GM12878 (cell line): ENCODE results near the gene RIPOR1. TPM values are rescaled to one million over a fixed set of nuclear protein-coding genes. Genes with fewer than 3 reads are reported as not detected.
A peak's percentile ranks its signal among the peaks of the same experiment; 100 is the strongest.

Experiments
- ATAC-seq: fragments of 200-7000 bp; cut with Tn5 transposase; 3 replicates; pipeline ENCODE4 v1.9.1; 2020; ENCODE audit warnings: mild to moderate bottlenecking, moderate library complexity
- BruUV-seq: library from RNA; stranded (reverse); fragments of 400-500 nt; replicated peaks from 2 replicates; lab custom pipeline; 2021; lab: Mats Ljungman, UMichigan
- CTCF ChIA-PET: fragments of 300-600 bp; sonication (Branson Sonifier 250); formaldehyde crosslinking; extraction: SDS; loops from one replicate; lab custom pipeline; 2021; ENCODE audit warnings: inconsistent platforms; lab: Yijun Ruan, JAX
- POLR2A ChIA-PET: fragments of 350-600 bp; formaldehyde crosslinking; extraction: SDS; loops from one replicate; lab custom pipeline; 2021; ENCODE audit warnings: inconsistent platforms; lab: Charles Lee
- RAD21 ChIA-PET: fragments of 300-600 bp; sonication (Branson Sonifier 250); formaldehyde crosslinking; loops from one replicate; lab custom pipeline; 2023; ENCODE audit warnings: antibody characterized with exemption; ENCODE audit not compliant: unreplicated experiment; lab: Charles Lee
- SMC1A ChIA-PET: fragments of 300-600 bp; sonication (Branson Sonifier 250); formaldehyde crosslinking; loops from one replicate; lab custom pipeline; 2023; ENCODE audit not compliant: unreplicated experiment, uncharacterized antibody; lab: Charles Lee
- DNase-seq: peaks from one replicate; pipeline ENCODE4 v3.0.0-alpha.2; 2011; ENCODE audit warnings: low read depth, low spot score
- FAIRE-seq: peaks from 3 replicates; lab custom pipeline; 2011; peaks lifted over from hg19 to GRCh38; lab: Jason Lieb, UNC
- H2AFZ ChIP-seq: 2 replicates; pipeline ENCODE4 v1.6.0; 2011; ENCODE audit warnings: low read depth, low read length, control low read depth; ENCODE audit not compliant: control insufficient read depth
- H3K27ac ChIP-seq: 2 replicates; pipeline ENCODE4 v1.5.1; 2011; ENCODE audit warnings: control low read depth; ENCODE audit not compliant: control insufficient read depth, insufficient read depth
- H3K27me3 ChIP-seq, 2 experiments: replicated peaks in 1 of 2; 2 replicates each; pipeline versions ENCODE4 v1.6.0 to v1.6.1; 2011; ENCODE audit warnings: low read length in 1 of 2; ENCODE audit not compliant: control insufficient read depth in 2 of 2, insufficient read depth in 2 of 2
- H3K36me3 ChIP-seq, 2 experiments: 2 replicates each; pipeline ENCODE4 v1.5.1; 2011; ENCODE audit warnings: low read length in 1 of 2; ENCODE audit not compliant: control insufficient read depth in 2 of 2, insufficient read depth in 2 of 2
- H3K4me1 ChIP-seq: 2 replicates; pipeline ENCODE4 v1.6.1; 2011; ENCODE audit warnings: mild to moderate bottlenecking, low read length, moderate library complexity, mixed read lengths; ENCODE audit not compliant: control insufficient read depth, insufficient read depth
- H3K4me2 ChIP-seq: 2 replicates; pipeline ENCODE4 v1.6.0; 2011; ENCODE audit warnings: control low read depth; ENCODE audit not compliant: control insufficient read depth, insufficient read depth
- H3K4me3 ChIP-seq: fragments of 200-600 bp; sonication (generic); 2 replicates; pipeline ENCODE4 v1.5.1; 2016
- H3K79me2 ChIP-seq: 2 replicates; pipeline ENCODE4 v1.6.0; 2011; ENCODE audit warnings: low read length; ENCODE audit not compliant: control insufficient read depth, insufficient read depth
- H3K9ac ChIP-seq: 2 replicates; pipeline ENCODE4 v1.8.0; 2011; ENCODE audit warnings: low read length, control low read depth, mixed read lengths; ENCODE audit not compliant: control insufficient read depth, insufficient read depth
- H3K9me3 ChIP-seq: replicated peaks from 3 replicates; pipeline ENCODE4 v1.5.1; 2011; ENCODE audit warnings: mild to moderate bottlenecking, low read length; ENCODE audit not compliant: control insufficient read depth, insufficient read depth
- H4K20me1 ChIP-seq: 2 replicates; pipeline ENCODE4 v1.6.0; 2011; ENCODE audit not compliant: control insufficient read depth, insufficient read depth
- ATF7 ChIP-seq: fragments of 450-650 bp; IDR thresholded peaks from 2 replicates; pipeline ENCODE4 v1.6.1; 2016; ENCODE audit warnings: low read depth, mild to moderate bottlenecking
- EP300 ChIP-seq, 2 experiments: fragments of 150-350 bp in 1 of 2; IDR thresholded peaks; 2 replicates each; pipeline ENCODE4 v1.6.1; 2011 to 2012; ENCODE audit warnings: low read depth in 2 of 2, low read length in 2 of 2, borderline replicate concordance in 1 of 2, improper control_type of control experiment in 1 of 2, inconsistent platforms in 1 of 2; ENCODE audit not compliant: control insufficient read depth in 1 of 2
- FOXK2 ChIP-seq: fragments of 450-650 bp; IDR thresholded peaks from 2 replicates; pipeline ENCODE4 v1.6.1; 2017; ENCODE audit warnings: mild to moderate bottlenecking, moderate library complexity
- HCFC1 ChIP-seq: fragments of 150-350 bp; IDR thresholded peaks from 2 replicates; pipeline ENCODE4 v1.6.1; 2014; ENCODE audit warnings: low read length
- JUNB ChIP-seq: IDR thresholded peaks from 2 replicates; pipeline ENCODE4 v1.6.1; 2016; ENCODE audit warnings: antibody characterized with exemption, mild to moderate bottlenecking
- LARP7 ChIP-seq: fragments of 450-650 bp; IDR thresholded peaks from 2 replicates; pipeline ENCODE4 v1.6.1; 2017; ENCODE audit warnings: mild to moderate bottlenecking
- MYC ChIP-seq: IDR thresholded peaks from 2 replicates; pipeline ENCODE4 v1.6.1; 2011; ENCODE audit warnings: mild to moderate bottlenecking, low read length, moderate library complexity, inconsistent platforms; ENCODE audit not compliant: insufficient read depth, insufficient replicate concordance, insufficient read length, severe bottlenecking
- PAX8 ChIP-seq: fragments of 450-650 bp; IDR thresholded peaks from 2 replicates; pipeline ENCODE4 v1.6.1; 2017; ENCODE audit warnings: mild to moderate bottlenecking, moderate library complexity
- SREBF1 ChIP-seq: IDR thresholded peaks from 2 replicates; pipeline ENCODE4 v1.6.1; 2012; ENCODE audit warnings: mild to moderate bottlenecking, low read length
- TAF1 ChIP-seq: IDR thresholded peaks from 2 replicates; pipeline ENCODE4 v1.6.1; 2011; ENCODE audit warnings: mild to moderate bottlenecking, low read depth, low read length, borderline replicate concordance
- TCF7 ChIP-seq: IDR thresholded peaks from 2 replicates; pipeline ENCODE4 v1.6.1; 2014; ENCODE audit warnings: antibody characterized with exemption, borderline replicate concordance
- WGBS: methylation state at CpG from one replicate; pipeline ENCODE4 v1.1.6; 2016; ENCODE audit warnings: low lambda C conversion rate; ENCODE audit not compliant: insufficient replicate concordance, insufficient coverage; ENCODE audit errors: missing lambda C conversion rate; 5-methylcytosine and 5-hydroxymethylcytosine counted together
- in situ Hi-C: fragments of 300-500 bp; cut with MboI; formaldehyde crosslinking; loops from 9 replicates; pipeline ENCODE4 v1.14.3; 2018; ENCODE audit warnings: mixed read lengths
- intact Hi-C: fragments of 100-400 bp; cut with micrococcal nuclease; formaldehyde crosslinking; loops from one replicate; pipeline ENCODE4 v1.14.2; 2022; ENCODE audit not compliant: unreplicated experiment
- polyA plus RNA-seq, 11 experiments: library from polyadenylated mRNA; depleted of rRNA in 4 of 11; unstranded in 6 of 11; stranded (reverse) in 5 of 11; fragments of >200 nt; fragmentation: Nextera tagmentation in 4 of 11; fragmentation: Illumina TruSeq in 1 of 11; extraction: Ambion mirVana in 4 of 11; extraction: Trizol in 1 of 11; gene quantifications; 1 replicate in 1 of 11; 2 replicates in 10 of 11; pipeline versions ENCODE4 v1.2.1 to v1.2.3, GENCODE V29; 2011 to 2016; ENCODE audit warnings: inconsistent platforms in 2 of 11, missing spikeins in 2 of 11, low read depth in 1 of 11
- total RNA-seq, 4 experiments: library from RNA; depleted of rRNA in 3 of 4; stranded (reverse); fragments of >200 nt in 3 of 4; fragmentation: Illumina TruSeq in 1 of 4; extraction: Trizol in 1 of 4; gene quantifications; 2 replicates each; pipeline versions ENCODE4 v1.2.1 to v1.2.3, GENCODE V29; 2013 to 2021
- TF ChIP-seq, protein P1 (sequence below): fragments of 450-650 bp; IDR thresholded peaks from 2 replicates; pipeline ENCODE4 v1.6.1; 2017; ENCODE audit warnings: mild to moderate bottlenecking, moderate library complexity
- TF ChIP-seq, protein P2 (sequence below): fragments of 150-350 bp; IDR thresholded peaks from 2 replicates; pipeline ENCODE4 v1.6.1; 2016; ENCODE audit warnings: low read depth, low read length

Gene RIPOR1
- total and polyA plus RNA-seq, 10 of the 15 experiments (the other 5 are each of a cell fraction or from before 2014, with no cell fraction given) = 0.13 to 28.5 (median 7.0) TPM

DNA sequence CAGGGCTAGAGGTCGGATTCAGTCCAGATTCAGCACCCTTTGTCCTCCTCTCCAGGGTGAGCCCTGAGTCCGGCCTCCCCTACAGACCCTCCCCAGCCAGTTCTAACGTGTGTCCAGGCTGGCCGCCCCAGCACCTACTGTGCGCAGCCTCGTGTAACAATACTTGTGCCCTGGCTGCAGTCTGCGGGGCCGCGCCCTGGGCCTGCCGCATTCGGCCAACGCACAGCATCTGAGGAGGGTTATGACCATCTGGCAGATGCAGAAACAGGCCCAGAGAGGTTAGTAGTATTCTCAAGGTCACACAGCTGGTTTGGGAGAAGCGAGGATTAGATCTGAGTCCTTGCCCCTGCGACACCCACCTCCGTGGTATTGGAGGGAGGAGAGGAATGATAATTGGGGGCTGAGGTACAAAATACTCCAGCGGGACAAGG, 968 bp downstream of the RIPOR1 start (continued):
- TF ChIP-seq, protein P1, sequence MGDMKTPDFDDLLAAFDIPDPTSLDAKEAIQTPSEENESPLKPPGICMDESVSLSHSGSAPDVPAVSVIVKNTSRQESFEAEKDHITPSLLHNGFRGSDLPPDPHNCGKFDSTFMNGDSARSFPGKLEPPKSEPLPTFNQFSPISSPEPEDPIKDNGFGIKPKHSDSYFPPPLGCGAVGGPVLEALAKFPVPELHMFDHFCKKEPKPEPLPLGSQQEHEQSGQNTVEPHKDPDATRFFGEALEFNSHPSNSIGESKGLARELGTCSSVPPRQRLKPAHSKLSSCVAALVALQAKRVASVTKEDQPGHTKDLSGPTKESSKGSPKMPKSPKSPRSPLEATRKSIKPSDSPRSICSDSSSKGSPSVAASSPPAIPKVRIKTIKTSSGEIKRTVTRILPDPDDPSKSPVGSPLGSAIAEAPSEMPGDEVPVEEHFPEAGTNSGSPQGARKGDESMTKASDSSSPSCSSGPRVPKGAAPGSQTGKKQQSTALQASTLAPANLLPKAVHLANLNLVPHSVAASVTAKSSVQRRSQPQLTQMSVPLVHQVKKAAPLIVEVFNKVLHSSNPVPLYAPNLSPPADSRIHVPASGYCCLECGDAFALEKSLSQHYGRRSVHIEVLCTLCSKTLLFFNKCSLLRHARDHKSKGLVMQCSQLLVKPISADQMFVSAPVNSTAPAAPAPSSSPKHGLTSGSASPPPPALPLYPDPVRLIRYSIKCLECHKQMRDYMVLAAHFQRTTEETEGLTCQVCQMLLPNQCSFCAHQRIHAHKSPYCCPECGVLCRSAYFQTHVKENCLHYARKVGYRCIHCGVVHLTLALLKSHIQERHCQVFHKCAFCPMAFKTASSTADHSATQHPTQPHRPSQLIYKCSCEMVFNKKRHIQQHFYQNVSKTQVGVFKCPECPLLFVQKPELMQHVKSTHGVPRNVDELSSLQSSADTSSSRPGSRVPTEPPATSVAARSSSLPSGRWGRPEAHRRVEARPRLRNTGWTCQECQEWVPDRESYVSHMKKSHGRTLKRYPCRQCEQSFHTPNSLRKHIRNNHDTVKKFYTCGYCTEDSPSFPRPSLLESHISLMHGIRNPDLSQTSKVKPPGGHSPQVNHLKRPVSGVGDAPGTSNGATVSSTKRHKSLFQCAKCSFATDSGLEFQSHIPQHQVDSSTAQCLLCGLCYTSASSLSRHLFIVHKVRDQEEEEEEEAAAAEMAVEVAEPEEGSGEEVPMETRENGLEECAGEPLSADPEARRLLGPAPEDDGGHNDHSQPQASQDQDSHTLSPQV = no peak

DNA sequence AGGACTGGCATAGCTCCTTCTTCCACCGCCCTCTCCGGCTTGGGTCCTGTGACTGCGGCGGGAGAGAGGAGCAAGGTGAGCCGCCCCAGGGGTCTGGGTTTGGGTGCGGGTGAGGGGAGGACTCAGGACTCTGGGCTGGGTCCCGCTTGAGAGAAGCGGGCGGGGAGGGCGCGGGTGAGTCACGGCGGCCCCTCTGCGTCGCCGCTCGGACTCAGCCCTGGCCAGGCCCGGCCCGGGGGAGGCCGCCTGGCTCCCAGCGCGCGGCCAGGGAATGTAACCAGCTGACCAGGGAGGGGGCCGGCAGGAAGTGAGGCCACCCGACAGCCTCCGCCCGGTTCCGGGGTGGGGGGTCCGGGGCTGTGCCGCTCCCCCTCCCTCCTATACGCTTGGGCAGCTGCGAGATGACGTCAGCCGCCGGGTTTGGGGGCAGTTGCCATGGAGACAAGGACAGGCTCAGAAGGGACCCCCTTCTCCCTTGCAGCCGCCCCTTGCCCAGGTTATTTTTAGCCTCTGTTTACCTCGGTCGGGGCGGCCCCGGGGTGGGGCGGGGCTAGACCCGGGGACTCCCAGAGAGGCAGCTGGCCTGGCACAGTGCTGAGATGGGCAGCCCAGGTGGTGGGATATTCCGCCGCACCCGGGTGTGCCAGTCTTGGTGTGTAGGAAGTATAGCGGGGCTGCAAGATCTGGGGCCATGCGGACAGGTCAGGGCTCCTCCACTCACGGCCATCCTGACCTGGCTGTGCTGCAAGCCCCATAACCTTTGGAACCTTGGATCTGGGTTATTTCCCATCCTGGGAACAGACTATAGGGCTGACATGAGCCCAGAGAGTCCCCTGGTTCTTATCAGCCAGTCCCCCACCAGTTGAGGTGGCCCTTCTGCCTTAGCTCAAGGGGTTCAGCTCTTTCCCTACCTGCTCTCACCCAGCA, 1.6 kb downstream of the RIPOR1 start:
- Histone ChIP-seq H3K4me1 (peaks cover 34% of the 10 kb centered on the region), H3K27me3 (no peaks in the 10 kb centered on the region), H3K9me3 (no peaks in the 10 kb centered on the region), H2AFZ (peak overlapping the region; percentile 50), H3K79me2 (no peaks in the 10 kb centered on the region; the same call in 1 of the 2 replicates), H3K36me3 (no peaks in the 10 kb centered on the region), H3K9ac (peak overlapping the region; percentile 61), H3K27ac (peak overlapping the region; percentile 22; the same call in 1 of the 2 replicates), H3K4me3 (peak overlapping the region; percentile 90; the same call in 1 of the 2 replicates), H3K4me2 (peak overlapping the region; percentile 96), H4K20me1 (no peaks in the 10 kb centered on the region)
- ChIA-PET SMC1A (interaction anchor here (0.6 to 4.3 kb wide), 6 partner anchors 9 to 114 kb away, joined by 3 to 27 read pairs (median 4); partner anchors contain the start of gene CTCF), CTCF (interaction anchor here (0.8 to 11.3 kb wide), 12 partner anchors 8 to 139 kb away, joined by 3 to 131 read pairs (median 4); partner anchors contain the start of genes ACD, ATP6V0D1, CARMIL2 and CTCF), RAD21 (interaction anchor here (0.9 to 2.2 kb wide), 7 partner anchors 9 to 115 kb away, joined by 3 to 25 read pairs (median 7); partner anchors contain the start of genes ATP6V0D1 and CARMIL2), POLR2A (interaction anchor here (0.6 to 5.7 kb wide), 10 partner anchors 9 to 134 kb away, joined by 3 to 56 read pairs (median 4); partner anchors contain the start of genes ACD and CTCF)
- ATAC-seq (peak; percentile 66), FAIRE-seq (no peak), DNase-seq (no peak)
- in situ Hi-C loops (no loop called here), intact Hi-C loops (no loop called here)
- no TSS peak for BruUV-seq
- 10% methylated on average over 19 of the region's 48 CpGs for WGBS
- TF ChIP-seq EP300 (IDR thresholded peaks at IDR 0.05; ENCODE audit: borderline replicate concordance in 1 of 2, control insufficient read depth in 1 of 2, low read depth in 2 of 2, low read length in 2 of 2) (0 out of 4 replicates have a peak, but pooled peaks of 1 of the 2 experiments have one; percentile 5), PAX8 (no peak), MYC (no peak), TCF7 (no peak), TAF1 (no peak), SREBF1 (no peak), JUNB (no peak), HCFC1 (no peak), LARP7 (no peak; the same call in 1 of the 2 replicates), FOXK2 (no peak), ATF7 (peak; percentile 95)
- TF ChIP-seq, protein P2, sequence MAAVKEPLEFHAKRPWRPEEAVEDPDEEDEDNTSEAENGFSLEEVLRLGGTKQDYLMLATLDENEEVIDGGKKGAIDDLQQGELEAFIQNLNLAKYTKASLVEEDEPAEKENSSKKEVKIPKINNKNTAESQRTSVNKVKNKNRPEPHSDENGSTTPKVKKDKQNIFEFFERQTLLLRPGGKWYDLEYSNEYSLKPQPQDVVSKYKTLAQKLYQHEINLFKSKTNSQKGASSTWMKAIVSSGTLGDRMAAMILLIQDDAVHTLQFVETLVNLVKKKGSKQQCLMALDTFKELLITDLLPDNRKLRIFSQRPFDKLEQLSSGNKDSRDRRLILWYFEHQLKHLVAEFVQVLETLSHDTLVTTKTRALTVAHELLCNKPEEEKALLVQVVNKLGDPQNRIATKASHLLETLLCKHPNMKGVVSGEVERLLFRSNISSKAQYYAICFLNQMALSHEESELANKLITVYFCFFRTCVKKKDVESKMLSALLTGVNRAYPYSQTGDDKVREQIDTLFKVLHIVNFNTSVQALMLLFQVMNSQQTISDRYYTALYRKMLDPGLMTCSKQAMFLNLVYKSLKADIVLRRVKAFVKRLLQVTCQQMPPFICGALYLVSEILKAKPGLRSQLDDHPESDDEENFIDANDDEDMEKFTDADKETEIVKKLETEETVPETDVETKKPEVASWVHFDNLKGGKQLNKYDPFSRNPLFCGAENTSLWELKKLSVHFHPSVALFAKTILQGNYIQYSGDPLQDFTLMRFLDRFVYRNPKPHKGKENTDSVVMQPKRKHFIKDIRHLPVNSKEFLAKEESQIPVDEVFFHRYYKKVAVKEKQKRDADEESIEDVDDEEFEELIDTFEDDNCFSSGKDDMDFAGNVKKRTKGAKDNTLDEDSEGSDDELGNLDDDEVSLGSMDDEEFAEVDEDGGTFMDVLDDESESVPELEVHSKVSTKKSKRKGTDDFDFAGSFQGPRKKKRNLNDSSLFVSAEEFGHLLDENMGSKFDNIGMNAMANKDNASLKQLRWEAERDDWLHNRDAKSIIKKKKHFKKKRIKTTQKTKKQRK = no peak
